Loucy (cell line): ENCODE measurements around the gene PWP1.

Experiments
- H2AFZ ChIP-seq: fragments of 200-600 bp; sonication (generic); 2 replicates; pipeline ENCODE4 v1.6.0; 2016; ENCODE audit warnings: antibody characterized with exemption, mild to moderate bottlenecking, low read length, moderate library complexity
- H3F3A ChIP-seq: fragments of 200-600 bp; 2 replicates; pipeline ENCODE4 v1.6.0; 2016; ENCODE audit warnings: antibody characterized with exemption, low read depth, mild to moderate bottlenecking
- H3K27me3 ChIP-seq: fragments of 200-600 bp; sonication (generic); 2 replicates; pipeline ENCODE4 v1.6.1; 2014; ENCODE audit warnings: low read length, mild to moderate bottlenecking; ENCODE audit not compliant: insufficient read depth, poor library complexity, severe bottlenecking
- H3K36me3 ChIP-seq: fragments of 200-600 bp; sonication (generic); 2 replicates; pipeline ENCODE4 v1.6.1; 2016; ENCODE audit warnings: low read length; ENCODE audit not compliant: insufficient read depth
- H3K4me1 ChIP-seq: fragments of 200-600 bp; sonication (generic); 2 replicates; pipeline ENCODE4 v1.5.1; 2014; ENCODE audit warnings: low read length, mild to moderate bottlenecking; ENCODE audit not compliant: insufficient read depth, poor library complexity, severe bottlenecking
- H3K4me2 ChIP-seq: fragments of 200-600 bp; sonication (generic); 2 replicates; pipeline ENCODE4 v1.6.0; 2014; ENCODE audit warnings: antibody characterized with exemption, low read length, low read depth, mild to moderate bottlenecking; ENCODE audit not compliant: poor library complexity, severe bottlenecking
- H3K4me3 ChIP-seq: fragments of 200-600 bp; sonication (generic); 2 replicates; pipeline ENCODE4 v1.5.1; 2014; ENCODE audit warnings: low read length, mild to moderate bottlenecking, mixed read lengths; ENCODE audit not compliant: poor library complexity, severe bottlenecking
- H3K79me2 ChIP-seq: fragments of 200-600 bp; sonication (generic); 2 replicates; pipeline ENCODE4 v1.6.1; 2014; ENCODE audit warnings: low read length; ENCODE audit not compliant: insufficient read depth
- H3K9ac ChIP-seq: fragments of 200-600 bp; sonication (generic); 2 replicates; pipeline ENCODE4 v1.6.0; 2014; ENCODE audit warnings: mild to moderate bottlenecking, low read depth, low read length, moderate library complexity; ENCODE audit not compliant: poor library complexity, severe bottlenecking
- H3K9me2 ChIP-seq: fragments of 200-600 bp; sonication (generic); replicated peaks from 2 replicates; pipeline ENCODE4 v1.6.1; 2016; ENCODE audit warnings: low read depth, low read length, mixed read lengths
- H3K9me3 ChIP-seq: fragments of 200-600 bp; sonication (generic); 2 replicates; pipeline ENCODE4 v1.6.1; 2014; ENCODE audit warnings: mild to moderate bottlenecking, antibody characterized with exemption, low read length, low read depth; ENCODE audit not compliant: insufficient read depth
- H4K20me1 ChIP-seq: fragments of 200-600 bp; sonication (generic); 2 replicates; pipeline ENCODE4 v1.6.0; 2014; ENCODE audit warnings: antibody characterized with exemption, low read length, mild to moderate bottlenecking; ENCODE audit not compliant: insufficient read depth, poor library complexity, severe bottlenecking
- CTCF ChIP-seq: fragments of 200-600 bp; sonication (generic); conservative IDR thresholded peaks from 2 replicates; pipeline ENCODE4 v1.5.1; 2014; ENCODE audit warnings: mild to moderate bottlenecking, antibody characterized with exemption, low read length
- EZH2phosphoT487 ChIP-seq: fragments of 200-600 bp; IDR thresholded peaks from 2 replicates; pipeline ENCODE4 v1.6.1; 2018; ENCODE audit warnings: antibody characterized with exemption, mild to moderate bottlenecking, moderate library complexity, borderline replicate concordance

Gene PWP1

GRCh38 chr12:107645630-107646333 is 39.8 kb upstream of the PWP1 start:
- H3K4me2 ChIP-seq, result no peak overlapping the region
- no peak overlapping the region for H3K9ac ChIP-seq
- no peaks in the 10 kb centered on the region for H3K9me2 ChIP-seq
- no peaks in the 10 kb centered on the region for H3K79me2 ChIP-seq
- H3K4me3 ChIP-seq, result no peak overlapping the region
- no peaks in the 10 kb centered on the region for H3F3A ChIP-seq
- no peaks in the 10 kb centered on the region for H3K36me3 ChIP-seq
- H4K20me1 ChIP-seq, result no peaks in the 10 kb centered on the region
- no peaks in the 10 kb centered on the region for H3K4me1 ChIP-seq
- no peaks in the 10 kb centered on the region for H3K27me3 ChIP-seq
- no peaks in the 10 kb centered on the region for H3K9me3 ChIP-seq
- TF ChIP-seq CTCF (no peak), EZH2phosphoT487 (no peak)
- no peak overlapping the region for H2AFZ ChIP-seq

GRCh38 chr12:107646436-107646835 is 39.2 kb upstream of the PWP1 start:
- Histone ChIP-seq H3K79me2 (no peaks in the 10 kb centered on the region), H3K4me2 (no peak overlapping the region), H3K4me1 (no peaks in the 10 kb centered on the region), H3F3A (no peaks in the 10 kb centered on the region), H3K9ac (no peak overlapping the region), H3K9me2 (no peaks in the 10 kb centered on the region), H2AFZ (no peak overlapping the region), H3K4me3 (no peak overlapping the region), H3K27me3 (no peaks in the 10 kb centered on the region), H3K9me3 (no peaks in the 10 kb centered on the region), H3K36me3 (no peaks in the 10 kb centered on the region), H4K20me1 (no peaks in the 10 kb centered on the region)
- TF ChIP-seq EZH2phosphoT487 (no peak), CTCF (no peak)

- Histone ChIP-seq H3K9me2 (no peaks in the 10 kb centered on the region), H2AFZ (no peak overlapping the region), H3K36me3 (no peaks in the 10 kb centered on the region), H3K27me3 (no peaks in the 10 kb centered on the region), H3K9me3 (no peaks in the 10 kb centered on the region), H3K4me2 (no peak overlapping the region), H3K79me2 (no peaks in the 10 kb centered on the region), H4K20me1 (no peaks in the 10 kb centered on the region), H3K4me3 (no peak overlapping the region), H3K9ac (no peak overlapping the region), H3F3A (no peaks in the 10 kb centered on the region), H3K4me1 (no peaks in the 10 kb centered on the region)
- TF ChIP-seq CTCF, result no peak
- no peak for TF ChIP-seq EZH2phosphoT487
Observed at GRCh38 chr12:107649661-107650061, 35.9 kb upstream of the PWP1 start.
